SK-N-SH treated with all-trans-retinoic acid at 6 μM for 48 hours (cell line): ENCODE measurements around the gene TMEM174.

Source experiments
- CREB5 ChIP-seq: fragments of 250-450 bp; sonication (Bioruptor Pico); IDR thresholded peaks from 2 replicates; pipeline ENCODE4 v1.5.1; 2020; ENCODE audit warnings: low read depth, mild to moderate bottlenecking, moderate library complexity
- CSDC2 ChIP-seq: fragments of 250-450 bp; sonication (Bioruptor Pico); IDR thresholded peaks from 2 replicates; pipeline ENCODE4 v1.5.0; 2020; ENCODE audit warnings: mild to moderate bottlenecking, moderate library complexity
- ESRRG ChIP-seq: fragments of 250-450 bp; sonication (Bioruptor Pico); IDR thresholded peaks from 2 replicates; pipeline ENCODE4 v1.6.1; 2021; ENCODE audit warnings: mild to moderate bottlenecking
- GLIS3 ChIP-seq: fragments of 250-450 bp; sonication (Bioruptor Pico); IDR thresholded peaks from 2 replicates; pipeline ENCODE4 v1.5.0; 2020; ENCODE audit warnings: mild to moderate bottlenecking, moderate library complexity
- ISL1 ChIP-seq: fragments of 250-450 bp; sonication (Bioruptor Pico); IDR thresholded peaks from 2 replicates; pipeline ENCODE4 v2.1.2; 2022; ENCODE audit warnings: mild to moderate bottlenecking, moderate library complexity
- PATZ1 ChIP-seq: fragments of 250-450 bp; sonication (Bioruptor Pico); IDR thresholded peaks from 2 replicates; pipeline ENCODE4 v1.8.0; 2020; ENCODE audit warnings: mild to moderate bottlenecking, moderate library complexity, borderline replicate concordance
- RARB ChIP-seq: fragments of 250-450 bp; sonication (Bioruptor Pico); IDR thresholded peaks from 2 replicates; pipeline ENCODE4 v1.8.0; 2021; ENCODE audit warnings: mild to moderate bottlenecking, moderate library complexity
- TCF4 ChIP-seq: fragments of 250-450 bp; sonication (Bioruptor Pico); IDR thresholded peaks from 2 replicates; pipeline ENCODE4 v1.8.0; 2021; ENCODE audit warnings: mild to moderate bottlenecking, moderate library complexity, borderline replicate concordance
- TOX ChIP-seq: fragments of 250-450 bp; sonication (Bioruptor Pico); IDR thresholded peaks from 2 replicates; pipeline ENCODE4 v1.8.0; 2021; ENCODE audit warnings: mild to moderate bottlenecking, moderate library complexity, borderline replicate concordance

DNA sequence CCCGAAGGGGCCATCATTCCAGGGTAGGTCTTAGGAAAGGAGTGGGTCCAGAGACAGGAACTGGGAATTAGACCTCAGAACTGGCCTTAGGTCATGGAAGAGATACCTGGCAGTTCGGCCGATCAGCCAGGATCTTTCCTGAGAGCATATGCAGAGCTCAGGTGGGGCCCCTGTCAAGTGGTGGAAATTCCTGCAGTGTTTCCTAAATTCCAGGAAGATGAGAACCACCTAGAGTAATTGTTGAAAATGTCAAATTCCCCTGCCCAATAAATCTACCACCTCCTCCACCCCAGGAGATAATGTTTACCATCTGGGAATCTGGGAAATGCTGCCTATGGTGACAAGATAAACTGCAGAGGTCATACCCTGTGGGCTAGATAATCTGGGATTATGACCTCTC lies 38.0 kb upstream of the TMEM174 start:
- no peak for TF ChIP-seq CSDC2 (CRISPR knock-in tag)
- TF ChIP-seq CREB5 (CRISPR knock-in tag): no peak
- TF ChIP-seq PATZ1 (CRISPR knock-in tag): no peak
- TF ChIP-seq TCF4 (CRISPR knock-in tag): no peak
- no peak for TF ChIP-seq ISL1 (CRISPR knock-in tag)
- TF ChIP-seq GLIS3 (CRISPR knock-in tag): no peak
- no peak for TF ChIP-seq ESRRG (CRISPR knock-in tag)
- no peak for TF ChIP-seq RARB (CRISPR knock-in tag)
- TF ChIP-seq TOX: no peak
